ENCODE data around the gene SF3B6.
"Not testable (repeated sequence)": the region's sequence is repeated elsewhere in the genome, so short reads cannot be mapped to it uniquely, and the experiment has no call there.

Gene SF3B6, protein sequence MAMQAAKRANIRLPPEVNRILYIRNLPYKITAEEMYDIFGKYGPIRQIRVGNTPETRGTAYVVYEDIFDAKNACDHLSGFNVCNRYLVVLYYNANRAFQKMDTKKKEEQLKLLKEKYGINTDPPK

DNA sequence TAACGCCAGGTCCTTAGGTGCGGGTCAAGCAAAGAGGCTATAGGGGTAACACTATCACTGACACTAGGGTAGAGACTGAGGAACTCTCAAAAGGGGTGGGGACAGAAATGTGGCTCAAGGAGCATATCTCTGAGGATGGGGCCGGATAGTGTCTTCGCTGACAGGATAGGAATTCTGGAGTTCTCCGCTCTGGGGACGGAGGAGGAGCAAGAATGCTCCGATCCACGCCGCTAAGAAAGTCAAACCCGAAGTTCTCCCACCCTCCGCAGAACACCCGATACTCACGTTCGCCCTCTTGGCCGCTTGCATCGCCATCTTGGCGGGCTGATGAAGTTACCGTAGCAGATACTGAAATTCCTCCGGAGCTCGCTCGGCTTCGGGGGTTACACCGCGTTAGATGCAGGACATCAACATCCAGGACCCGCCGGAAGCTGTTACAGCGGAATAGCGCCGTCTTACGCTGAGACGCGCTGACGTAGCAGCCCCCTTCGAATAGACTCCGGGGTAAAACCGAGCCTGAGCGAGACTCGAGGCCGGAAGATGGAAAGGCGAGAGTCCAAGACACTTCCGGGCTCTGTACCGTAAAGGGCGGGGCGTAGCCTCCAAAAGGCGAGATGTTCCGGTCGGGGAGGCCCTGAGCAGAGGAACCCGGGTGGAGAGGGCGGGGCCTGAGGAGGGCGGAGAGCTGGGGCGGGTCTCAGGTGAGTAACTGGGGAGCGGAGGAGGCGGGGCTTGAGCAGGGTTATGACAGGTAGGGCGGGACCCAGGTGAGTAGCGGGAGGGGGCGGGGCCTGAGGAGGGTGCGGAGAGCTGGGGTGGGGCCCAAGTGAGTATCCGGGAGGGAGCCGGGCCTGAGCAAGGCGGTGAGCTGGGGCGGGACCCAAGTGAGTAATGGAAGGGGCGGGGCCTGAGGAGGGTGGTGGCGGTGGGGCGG lies at the start of gene SF3B6:
SF3B6 (minus strand) TSS at position 412 of the 934 bp plus-strand sequence; CDS start at position 315, 97 bp downstream.
- DNase-seq (ENCODE audit: low spot score): peak; percentile 94

DNA sequence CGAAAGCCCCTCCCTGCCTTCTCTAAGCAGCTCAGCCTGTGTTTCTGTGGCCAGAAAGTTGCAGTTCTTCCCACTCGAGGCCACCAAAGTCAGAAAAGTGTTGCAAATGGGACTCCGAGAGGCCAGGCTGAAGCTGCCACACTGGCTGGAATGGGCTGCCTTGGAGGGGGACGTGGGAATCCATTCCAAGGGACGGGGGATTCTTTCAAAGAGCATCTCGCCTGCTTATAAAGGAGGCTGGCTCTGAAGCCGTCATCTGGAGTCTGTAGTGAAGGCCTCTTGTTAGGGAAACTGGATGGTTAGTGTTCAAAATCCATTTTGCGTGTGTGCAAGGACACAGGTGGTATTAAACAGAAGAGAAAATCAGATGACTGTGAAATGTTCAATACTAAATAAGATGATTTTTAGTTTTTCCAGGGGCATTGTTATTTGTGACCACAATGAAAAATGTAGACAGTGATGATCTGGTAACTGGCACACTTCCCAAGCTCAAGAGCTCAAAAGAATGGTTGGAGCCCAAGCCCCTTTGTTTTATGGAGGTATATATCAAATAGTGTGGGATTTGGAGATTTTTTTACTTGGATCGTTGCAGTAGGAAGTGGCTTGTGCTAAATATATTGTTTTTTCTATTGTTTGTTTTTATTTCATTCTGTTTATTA lies 47.9 kb upstream of the SF3B6 start:
- DNase-seq (ENCODE audit: low spot score): peak; percentile 24

DNA sequence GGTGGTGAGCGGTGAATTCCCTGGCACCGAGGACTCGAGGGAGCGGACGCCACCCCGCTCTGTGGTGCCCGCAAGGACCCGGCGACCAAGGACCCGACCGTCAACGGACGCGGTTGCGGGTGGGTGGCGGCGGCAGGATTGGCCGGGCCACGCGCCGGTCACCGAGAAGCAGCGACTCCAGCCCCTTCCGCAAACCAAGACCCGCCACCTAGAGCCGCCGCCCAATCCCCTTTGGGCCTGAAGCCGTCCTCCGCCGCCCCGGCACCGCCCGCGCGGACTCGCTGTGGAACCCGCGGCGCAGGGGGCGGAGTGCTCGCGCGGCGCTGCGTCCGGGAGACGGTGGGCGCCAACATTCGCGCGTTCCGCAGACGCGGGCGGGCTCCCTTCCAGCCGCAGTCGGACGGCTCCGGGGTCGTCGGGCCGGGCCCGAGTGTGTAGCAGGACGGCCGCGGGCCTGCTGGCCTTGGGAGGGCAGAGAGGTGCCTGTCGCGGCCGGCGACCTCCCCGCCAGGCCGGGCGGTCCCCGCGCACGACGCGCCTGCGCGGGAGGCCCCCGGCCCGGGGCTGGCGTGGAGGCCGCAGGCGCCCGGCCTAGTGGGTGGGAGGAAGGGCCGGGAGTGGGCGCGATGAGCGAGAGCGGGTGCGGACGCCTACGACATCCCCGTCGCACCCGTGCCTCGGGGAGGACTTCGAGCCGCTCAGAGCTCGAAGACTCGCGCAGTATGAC lies 47.2 kb upstream of the SF3B6 start, which contains the start of the genes FAM228B and PFN4:
FAM228B (plus strand) TSS at position 275 of the 727 bp plus-strand sequence. CDS start 893 bp downstream, outside the sequence.
PFN4 (minus strand) TSS at position 140 of the 727 bp plus-strand sequence. CDS start 799 bp downstream, outside the sequence.
- peak; percentile 96 for DNase-seq (ENCODE audit: low spot score)

DNA sequence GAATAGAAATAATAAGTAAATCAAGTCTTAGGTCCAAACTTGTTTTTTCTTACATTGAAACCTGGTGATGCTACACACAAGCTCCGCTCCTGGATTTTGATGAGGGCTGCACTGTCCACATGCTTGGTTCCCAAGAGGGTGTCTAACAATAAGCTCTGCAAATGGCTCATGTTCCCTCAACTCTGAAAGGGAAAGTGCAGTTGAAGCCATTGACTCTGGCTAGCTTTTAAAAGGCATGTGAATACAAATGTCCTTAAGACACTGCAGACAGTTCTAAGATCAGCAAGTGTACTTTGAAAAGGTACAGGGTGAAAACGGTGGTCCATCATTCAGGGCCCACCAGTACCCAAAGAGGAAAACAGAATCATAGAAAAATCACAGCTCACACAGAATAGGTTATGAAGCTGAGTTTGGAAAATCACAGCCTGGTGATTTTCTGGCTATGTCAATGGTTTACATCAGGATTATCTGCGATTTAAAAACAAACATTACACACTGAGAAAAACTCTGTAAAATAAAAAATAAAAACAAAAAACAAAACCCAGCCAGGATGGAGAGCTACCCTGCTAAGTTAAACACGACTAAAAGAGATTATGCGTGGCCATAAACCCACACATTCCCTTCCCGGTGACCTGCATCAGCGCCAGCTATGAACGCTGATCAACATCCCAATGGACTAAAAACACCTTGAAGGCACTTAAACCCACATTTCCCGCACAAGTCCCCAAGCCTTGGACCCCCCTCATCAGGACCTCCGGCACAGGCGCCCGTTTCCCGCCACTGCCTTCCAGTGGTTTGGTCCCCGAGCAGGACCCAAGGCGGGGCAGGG lies 46.5 kb upstream of the SF3B6 start:
- DNase-seq (ENCODE audit: low spot score): no peak

DNA sequence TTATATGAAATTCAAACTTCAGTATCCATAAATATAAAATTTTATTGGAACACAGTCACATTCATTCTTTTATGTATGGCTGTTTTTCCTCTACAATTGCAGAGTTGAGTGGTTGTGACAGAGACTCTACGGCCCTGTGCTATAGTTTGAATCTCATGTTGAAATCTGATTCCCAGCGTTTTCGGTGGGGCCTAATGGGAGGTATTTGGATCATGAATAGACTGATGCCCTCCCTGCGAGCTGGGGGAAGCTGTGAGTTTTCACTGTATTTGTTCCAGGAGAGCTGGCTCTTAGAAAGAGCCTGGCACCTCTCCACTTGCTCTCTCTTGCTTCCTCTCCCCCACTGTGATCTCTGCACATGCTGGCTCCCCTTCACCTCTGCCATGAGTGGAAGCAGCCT lies 45.3 kb upstream of the SF3B6 start:
- DNase-seq (ENCODE audit: low spot score): no peak

DNA sequence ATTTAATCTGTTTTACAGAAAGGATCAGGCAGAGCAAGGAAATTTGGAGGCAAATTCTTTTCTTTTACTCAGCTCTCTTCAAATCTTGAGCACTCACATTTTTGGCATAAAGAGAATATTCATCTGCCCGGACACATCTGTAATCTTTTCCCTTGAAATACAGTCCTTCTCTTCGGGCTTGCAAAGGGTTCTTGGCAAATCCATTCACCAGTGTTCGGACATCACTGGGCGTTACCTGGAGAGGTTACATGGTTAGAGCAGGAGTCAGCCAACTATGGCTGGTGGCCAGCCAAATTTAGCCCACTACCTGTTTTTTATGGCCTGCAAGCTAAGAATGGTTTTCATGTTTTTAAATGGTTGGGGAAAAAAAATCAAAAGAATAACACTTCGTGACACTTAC lies 44.9 kb upstream of the SF3B6 start:
- no peak for DNase-seq (ENCODE audit: low spot score)

DNA sequence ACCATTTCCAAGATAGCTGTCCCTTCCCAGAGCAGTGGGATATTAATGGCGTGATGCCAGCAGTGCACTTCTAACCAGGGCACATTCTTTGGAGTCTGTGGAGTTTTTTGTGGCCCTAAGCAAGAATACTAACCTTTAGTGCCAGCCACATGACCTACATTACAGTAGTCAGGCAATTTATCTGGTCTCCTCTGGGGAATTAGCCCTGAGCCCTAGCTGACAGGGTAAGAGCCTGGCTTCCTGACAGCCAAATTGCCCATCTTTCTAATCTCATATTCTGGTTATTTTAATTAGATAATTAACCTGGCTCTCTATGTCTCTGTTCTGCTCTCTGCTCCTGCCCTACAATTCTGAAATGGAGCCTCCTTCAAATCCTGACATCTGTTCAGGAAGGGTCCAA lies 41.8 kb upstream of the SF3B6 start:
- no peak for DNase-seq (ENCODE audit: low spot score)

DNA sequence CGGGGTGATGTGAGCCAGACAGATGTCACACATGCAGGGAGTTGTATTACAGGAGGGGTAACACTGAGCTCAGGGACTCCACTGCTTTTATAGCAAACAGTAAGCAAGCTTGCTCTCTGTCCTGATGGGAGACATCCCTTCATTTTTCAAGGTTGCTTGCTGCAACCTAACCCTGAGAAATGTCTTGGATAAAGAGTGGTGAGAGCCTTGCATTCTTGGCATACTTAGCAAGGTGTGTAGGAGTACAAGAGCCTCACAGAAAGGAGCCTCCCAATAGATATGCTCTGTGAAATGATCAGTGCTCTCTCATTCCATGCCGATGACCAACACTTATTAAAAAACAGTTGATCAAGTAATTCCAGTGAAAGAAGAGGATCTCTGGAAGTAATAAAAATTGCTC lies 38.9 kb upstream of the SF3B6 start:
- DNase-seq (ENCODE audit: low spot score): peak; percentile 48

DNA sequence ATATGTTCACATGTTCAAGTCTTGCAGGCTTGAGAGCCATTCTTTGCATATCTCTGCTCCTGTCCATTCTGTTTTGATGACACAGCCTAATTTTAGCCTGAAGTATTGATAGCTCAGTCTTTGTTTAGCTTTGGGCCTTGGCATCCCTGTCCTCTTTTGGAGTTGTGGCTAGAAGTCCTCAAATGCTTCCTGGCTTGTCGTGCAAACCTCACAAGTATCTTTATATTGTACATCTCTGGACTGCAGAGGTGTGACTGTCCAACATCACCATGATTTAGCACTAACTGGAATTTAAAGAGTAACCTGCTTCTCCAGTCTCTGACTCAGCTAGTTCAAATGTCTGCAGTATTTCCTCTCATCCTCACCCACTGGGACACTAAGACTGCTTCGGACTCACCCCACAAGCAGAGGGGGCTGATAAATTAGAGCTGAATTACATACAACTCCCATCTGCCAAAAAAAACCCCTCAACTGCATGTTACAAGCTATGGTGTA lies 35.3 kb upstream of the SF3B6 start:
- peak; percentile 64 for DNase-seq (ENCODE audit: low spot score)

DNA sequence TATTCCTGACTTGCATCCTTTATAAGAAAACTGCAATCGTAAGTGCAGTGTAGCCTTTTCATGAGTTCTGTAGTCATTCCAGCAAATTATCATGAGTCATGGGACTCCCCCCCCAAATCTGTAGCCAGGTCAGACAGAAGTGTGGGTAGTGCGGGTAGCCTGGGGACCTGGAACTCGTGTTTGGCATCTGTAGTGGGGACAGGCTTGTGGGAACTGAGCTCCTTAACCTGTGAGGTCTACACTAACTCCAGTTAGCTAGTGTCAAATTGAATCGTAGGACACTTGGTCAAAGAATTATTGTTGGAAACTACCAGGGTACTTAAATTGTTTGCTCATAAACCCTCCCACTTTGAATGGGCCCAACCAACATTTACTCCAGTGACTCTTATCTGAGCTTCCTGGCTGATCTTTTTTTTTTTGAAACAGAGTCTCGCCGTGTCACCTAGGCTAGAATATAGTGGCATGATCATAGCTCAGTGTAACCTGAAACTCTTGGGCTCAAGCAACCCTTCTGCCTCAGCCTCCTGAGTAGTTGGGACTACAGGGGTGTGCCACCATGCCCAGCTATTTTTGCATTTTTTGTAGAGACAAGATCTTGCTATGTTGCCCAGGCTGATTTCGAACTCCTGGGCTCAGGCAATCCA lies 34.7 kb upstream of the SF3B6 start:
- no peak for DNase-seq (ENCODE audit: low spot score)

DNA sequence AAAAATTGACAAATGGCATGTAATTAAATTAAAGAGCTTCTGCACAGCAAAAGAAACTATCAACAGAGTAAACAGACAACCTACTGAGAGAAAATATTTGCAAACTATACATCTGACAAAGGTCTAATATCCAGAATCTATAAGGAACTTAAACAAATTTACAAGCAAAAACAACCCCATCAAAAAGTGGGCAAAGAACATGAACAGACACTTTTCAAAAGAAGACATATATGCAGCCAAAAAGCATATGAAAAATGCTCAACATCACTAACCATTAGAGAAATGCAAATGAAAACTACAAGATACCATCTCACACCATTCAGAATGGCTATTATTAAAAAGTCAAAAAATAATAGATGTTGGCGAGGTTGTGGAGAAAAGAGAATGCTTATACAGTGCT lies 33.3 kb upstream of the SF3B6 start:
- DNase-seq (ENCODE audit: low spot score): not testable (repeated sequence)

DNA sequence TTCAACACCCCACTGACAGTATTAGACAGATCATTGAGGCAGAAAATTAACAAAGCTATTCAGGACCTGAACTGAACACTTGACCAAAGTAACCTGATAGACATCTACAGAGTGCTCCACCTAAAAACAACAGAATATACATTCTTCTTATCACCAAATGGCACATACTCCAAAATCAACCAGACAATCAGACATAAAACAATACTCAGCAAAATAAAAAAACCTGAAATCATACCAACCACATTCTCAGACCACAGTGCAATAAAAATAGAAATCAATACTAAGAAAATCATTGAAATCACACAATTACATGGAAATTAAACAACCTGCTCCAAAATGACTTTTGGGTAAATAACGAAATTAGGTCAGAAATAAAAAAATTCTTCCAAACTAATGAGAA lies 31.2 kb upstream of the SF3B6 start:
- no peak for DNase-seq (ENCODE audit: low spot score)

DNA sequence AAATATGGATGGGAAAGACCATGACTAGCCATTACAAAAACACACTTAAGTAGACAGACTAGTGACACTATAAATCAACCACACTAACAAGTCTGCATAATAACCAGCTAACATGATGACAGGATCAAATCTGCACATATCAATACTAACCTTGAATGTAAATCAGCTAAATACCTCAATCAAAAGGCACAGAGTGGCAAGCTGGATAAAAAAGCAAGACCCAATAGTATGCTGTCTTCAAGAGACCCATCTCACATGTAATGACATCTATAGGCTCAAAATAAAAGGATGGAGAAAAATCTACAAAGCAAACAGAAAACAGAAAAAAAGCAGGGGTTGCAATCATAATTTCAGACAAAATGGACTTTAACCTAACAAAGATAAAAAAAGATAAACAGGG lies 30.7 kb upstream of the SF3B6 start:
- no peak for DNase-seq (ENCODE audit: low spot score)

DNA sequence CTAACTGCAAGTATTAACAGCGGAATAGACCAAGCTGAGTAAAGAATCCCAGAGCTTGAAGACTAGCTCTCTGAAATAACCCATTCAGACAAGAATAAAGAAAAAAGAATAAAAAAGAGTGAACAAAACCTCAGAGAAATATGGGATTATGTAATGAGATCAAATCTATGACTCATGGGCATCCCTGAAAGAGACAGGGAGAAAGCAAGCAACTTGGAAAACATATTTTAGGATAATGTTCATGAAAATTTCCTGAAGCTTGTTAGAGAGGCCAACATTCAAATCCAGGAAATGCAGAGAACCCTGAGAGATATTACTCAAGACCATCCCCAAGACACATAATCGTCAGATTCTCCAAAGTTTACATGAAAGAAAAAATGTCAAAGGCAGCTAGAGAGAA lies 29.7 kb upstream of the SF3B6 start:
- no peak for DNase-seq (ENCODE audit: low spot score)

DNA sequence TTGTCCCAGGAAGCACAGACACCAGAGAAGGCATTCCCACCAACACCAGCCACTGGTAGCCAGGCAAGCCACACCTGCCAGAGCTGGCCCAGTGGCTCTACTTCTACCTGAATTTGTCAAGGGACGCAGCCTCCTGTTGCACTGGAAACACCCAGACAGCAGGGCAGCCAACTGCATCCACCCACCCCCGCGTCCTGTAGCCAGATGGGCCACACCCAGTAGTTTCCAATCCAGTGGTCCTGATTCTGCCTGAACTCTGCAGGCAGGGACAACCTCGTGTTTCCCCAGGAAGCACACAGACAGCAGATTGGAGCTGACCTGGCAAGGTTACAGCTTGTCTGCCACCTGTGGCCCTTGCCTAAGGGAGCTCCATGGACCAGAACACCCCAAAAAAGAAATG lies 28.8 kb upstream of the SF3B6 start:
- DNase-seq (ENCODE audit: low spot score): no peak

DNA sequence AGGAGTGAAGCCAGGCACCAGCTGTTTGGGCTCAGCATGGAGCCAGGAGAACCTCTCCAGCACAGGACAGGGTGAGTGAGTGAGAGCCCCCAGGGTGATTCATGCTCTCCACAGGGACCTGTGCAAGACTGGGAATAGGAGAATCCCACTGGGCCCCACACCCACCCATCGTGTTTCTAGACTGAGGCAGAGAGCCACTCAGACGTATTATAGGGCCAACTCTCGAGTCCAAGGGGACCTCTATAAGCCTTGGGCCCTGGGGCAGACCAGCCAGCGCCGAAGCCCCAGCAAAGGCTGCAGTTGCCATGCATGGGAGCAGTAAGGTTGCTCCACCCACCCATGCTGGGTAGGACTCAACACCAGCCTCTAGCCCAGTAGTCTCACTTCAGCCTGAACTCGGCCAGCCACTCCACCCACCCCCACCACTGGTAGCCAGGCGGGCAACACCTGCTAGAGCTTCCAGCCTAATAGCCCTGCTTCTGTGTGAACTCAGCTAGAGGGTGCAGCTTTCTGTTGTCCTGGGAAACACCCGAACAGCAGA lies 28.1 kb upstream of the SF3B6 start:
- DNase-seq (ENCODE audit: low spot score): no peak

DNA sequence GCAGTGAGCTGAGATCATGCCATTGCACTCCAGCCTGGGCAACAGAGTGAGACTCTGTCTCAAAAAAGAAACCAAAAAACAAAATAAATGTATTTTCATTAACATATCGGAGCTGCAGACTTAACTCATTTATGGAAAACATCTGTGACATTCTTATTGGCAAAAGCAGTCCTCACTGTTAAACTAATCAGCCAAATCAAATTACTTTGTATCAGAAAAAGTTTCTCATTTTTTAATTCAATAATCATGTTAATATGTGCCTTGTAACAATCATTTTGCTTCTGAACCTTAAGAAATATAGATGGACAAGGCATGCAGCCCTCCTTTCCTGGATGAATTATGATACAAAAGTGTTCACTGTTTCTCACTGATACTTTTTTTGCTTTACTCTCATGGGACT lies 26.6 kb upstream of the SF3B6 start:
- DNase-seq (ENCODE audit: low spot score): no peak

DNA sequence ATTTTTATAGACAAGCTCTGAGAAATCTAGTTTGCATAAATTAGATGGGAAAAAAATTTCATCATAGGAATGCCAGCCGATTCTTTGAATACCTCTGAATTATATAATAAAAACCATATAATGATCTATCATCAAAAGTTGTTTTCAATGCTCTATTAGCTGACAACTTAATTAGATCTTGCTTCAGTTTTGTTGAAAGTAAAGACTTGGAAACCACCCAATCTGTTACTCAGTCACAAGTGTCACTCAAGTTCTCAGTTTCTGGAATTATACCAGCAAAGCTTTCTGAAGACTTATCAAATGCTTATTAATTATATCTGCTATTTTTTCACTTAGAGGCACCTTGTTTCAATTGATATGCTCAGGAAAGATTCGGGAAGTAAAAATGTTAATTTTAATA lies 25.9 kb upstream of the SF3B6 start:
- no peak for DNase-seq (ENCODE audit: low spot score)

DNA sequence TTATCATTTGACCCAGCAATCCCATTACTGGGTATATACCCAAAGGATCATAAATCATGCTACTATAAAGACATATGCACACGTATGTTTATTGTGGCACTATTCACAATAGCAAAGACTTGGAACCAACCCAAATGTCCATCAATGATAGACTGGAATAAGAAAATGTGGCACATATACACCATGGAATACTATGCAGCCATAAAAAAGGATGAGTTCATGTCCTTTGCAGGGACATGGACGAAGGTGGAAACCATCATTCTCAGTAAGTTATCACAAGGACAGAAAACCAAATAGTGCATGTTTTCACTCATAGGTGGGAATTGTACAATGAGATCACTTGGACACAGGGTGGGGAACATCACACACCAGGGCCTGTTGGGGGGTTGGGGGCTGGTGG lies 24.6 kb upstream of the SF3B6 start:
- not testable (repeated sequence) for DNase-seq (ENCODE audit: low spot score)

DNA sequence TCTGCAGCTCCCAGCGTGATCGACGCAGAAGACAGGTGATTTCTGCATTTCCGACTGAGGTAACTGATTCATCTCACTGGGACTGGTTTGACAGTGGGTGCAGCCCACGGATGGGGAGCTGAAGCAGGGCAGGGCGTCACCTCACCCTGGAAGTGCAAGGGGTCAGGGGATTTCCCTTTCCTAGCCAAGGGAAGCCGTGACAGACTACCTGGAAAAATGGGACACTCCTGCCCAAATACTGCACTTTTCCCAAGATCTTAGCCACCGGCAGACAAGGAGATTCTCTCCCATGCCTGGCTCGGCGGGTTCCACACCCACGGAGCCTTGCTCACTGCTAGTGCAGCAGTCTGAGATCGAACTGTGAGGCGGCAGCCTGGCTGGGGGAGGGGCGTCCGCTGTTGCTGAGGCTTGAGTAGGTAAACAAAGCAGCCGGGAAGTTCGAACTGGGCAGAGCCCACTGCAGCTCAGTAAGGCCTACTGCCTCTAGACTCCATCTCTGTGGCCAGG lies 19.1 kb upstream of the SF3B6 start:
- not testable (repeated sequence) for DNase-seq (ENCODE audit: low spot score)
